Esophagus muscularis mucosa (tissue), 4 donors: ENCODE data around the gene SUFU. TPM values are rescaled to one million over a fixed set of nuclear protein-coding genes. Genes with fewer than 3 reads are reported as not detected.

Experiments
- DNase-seq: peaks from one replicate; pipeline ENCODE4 v3.0.0-alpha.2; 2017; ENCODE audit errors: extremely low spot score
- H3K27ac ChIP-seq, 4 donors: fragments of 200-600 bp; sonication (generic); replicated peaks in 1 of 4; 1 replicate in 3 of 4; 2 replicates in 1 of 4; pipeline ENCODE4 v1.5.1; 2016 to 2019; ENCODE audit warnings: mild to moderate bottlenecking in 1 of 4
- H3K27me3 ChIP-seq, 4 donors: fragments of 200-600 bp; sonication (generic); one replicate each; pipeline versions ENCODE4 v1.5.1 to v1.6.0; 2016 to 2019
- H3K36me3 ChIP-seq, 4 donors: fragments of 200-600 bp; sonication (generic); one replicate each; pipeline ENCODE4 v1.5.1; 2016 to 2019
- H3K4me1 ChIP-seq, 4 donors: fragments of 200-600 bp; sonication (generic); one replicate each; pipeline ENCODE4 v1.5.1; 2016 to 2019
- H3K4me3 ChIP-seq, 4 donors: fragments of 200-600 bp; sonication (generic); 1 replicate in 2 of 4; 2 replicates in 2 of 4; pipeline ENCODE4 v1.5.1; 2016 to 2019; ENCODE audit warnings: mild to moderate bottlenecking in 4 of 4, moderate library complexity in 1 of 4
- H3K9me3 ChIP-seq, 4 donors: fragments of 200-600 bp; sonication (generic); 1 replicate in 3 of 4; 2 replicates in 1 of 4; pipeline ENCODE4 v1.5.1; 2016 to 2019
- CTCF ChIP-seq, 3 experiments: fragments of 200-600 bp in 2 of 3; fragments of 450-650 bp in 1 of 3; sonication (generic) in 2 of 3; IDR thresholded peaks; one replicate each; pipeline ENCODE4 v1.5.1; 2017 to 2019; ENCODE audit warnings: antibody characterized with exemption in 3 of 3, mild to moderate bottlenecking in 2 of 3, moderate library complexity in 1 of 3
- EP300 ChIP-seq: sonication (generic); formaldehyde crosslinking; IDR thresholded peaks from one replicate; pipeline ENCODE4 v1.6.1; 2017; ENCODE audit warnings: antibody characterized with exemption
- POLR2A ChIP-seq: fragments of 450-650 bp; IDR thresholded peaks from one replicate; pipeline ENCODE4 v1.6.1; 2017; ENCODE audit warnings: antibody characterized with exemption, moderate library complexity, mild to moderate bottlenecking, low read depth
- POLR2AphosphoS5 ChIP-seq, 2 donors: sonication (generic); formaldehyde crosslinking; IDR thresholded peaks; one replicate each; pipeline ENCODE4 v1.6.1; 2017; ENCODE audit warnings: antibody characterized with exemption in 2 of 2
- WGBS: methylation state at CpG from one replicate; pipeline ENCODE4 v1.1.5; 2018; 5-methylcytosine and 5-hydroxymethylcytosine counted together
- intact Hi-C: fragments of 100-400 bp; cut with DNase I; formaldehyde crosslinking; loops from one replicate; pipeline ENCODE4 v1.15.1; 2023
- total RNA-seq, 4 donors: library from RNA; depleted of rRNA; stranded (reverse); fragments of >200 nt; gene quantifications; one replicate each; pipeline versions ENCODE4 v1.1.0 to v1.2.1, GENCODE V29; 2016

The SUFU gene
- total RNA-seq, 4 donors from 2014 or later, result 5.0 to 11.7 (median 10.1) TPM

GRCh38 chr10:102492344-102492939, 11.3 kb upstream of the SUFU start:
- H3K27ac ChIP-seq, result peak overlapping the region; percentile 69 to 78 (median 73)
- intact Hi-C loops, result loop anchor here (5.0 kb wide), 1 partner anchor 100 kb away; no protein-coding TSS in a partner anchor
- no peaks in the 10 kb centered on the region for H3K9me3 ChIP-seq
- peaks cover 23 to 48% (median 37%) of the 10 kb centered on the region in 4 donors for H3K36me3 ChIP-seq
- H3K27me3 ChIP-seq, result no peaks in the 10 kb centered on the region
- peak overlapping the region in 1 of 4 donors; percentile 1 for H3K4me3 ChIP-seq
- H3K4me1 ChIP-seq, result peaks cover 31 to 72% (median 69%) of the 10 kb centered on the region in 4 donors
- WGBS, result 86% methylated on average over 7 of the region's 7 CpGs
- no peak for DNase-seq
- TF ChIP-seq CTCF (IDR thresholded peaks at IDR 0.05) (no peak), EP300 (no peak), POLR2AphosphoS5 (IDR thresholded peaks at IDR 0.05) (no peak), POLR2A (no peak)

GRCh38 chr10:102492983-102493382, 10.8 kb upstream of the SUFU start:
- Histone ChIP-seq H3K36me3 (peaks cover 18 to 42% (median 32%) of the 10 kb centered on the region in 4 donors), H3K9me3 (no peaks in the 10 kb centered on the region), H3K4me3 (peak overlapping the region in 1 of 4 donors; percentile 13), H3K27me3 (no peaks in the 10 kb centered on the region), H3K27ac (peak overlapping the region; percentile 69 to 78 (median 75)), H3K4me1 (peaks cover 31 to 77% (median 74%) of the 10 kb centered on the region in 4 donors)
- WGBS, result 24% methylated on average over 2 of the region's 2 CpGs
- TF ChIP-seq CTCF (IDR thresholded peaks at IDR 0.05) (no peak), POLR2AphosphoS5 (IDR thresholded peaks at IDR 0.05) (peak; percentile 70 to 72), POLR2A (no peak)
- intact Hi-C loops, result loop anchor here (5.0 kb wide), 1 partner anchor 101 kb away; no protein-coding TSS in a partner anchor
- DNase-seq, result no peak

- DNase-seq, result no peak
- H3K4me1 ChIP-seq, result peaks cover 34 to 85% (median 82%) of the 10 kb centered on the region in 4 donors
- peaks cover 10 to 35% (median 24%) of the 10 kb centered on the region in 4 donors for H3K36me3 ChIP-seq
- no peaks in the 10 kb centered on the region for H3K9me3 ChIP-seq
- 76% methylated on average over 2 of the region's 2 CpGs for WGBS
- no peaks in the 10 kb centered on the region for H3K27me3 ChIP-seq
- intact Hi-C loops, result loop anchor here (5.0 kb wide), 1 partner anchor 101 kb away; no protein-coding TSS in a partner anchor
- H3K4me3 ChIP-seq, result peak overlapping the region in 1 of 4 donors; percentile 13
- TF ChIP-seq CTCF (IDR thresholded peaks at IDR 0.05) (no peak), POLR2AphosphoS5 (IDR thresholded peaks at IDR 0.05) (no peak), POLR2A (no peak), EP300 (no peak)
- peak overlapping the region; percentile 69 to 78 (median 75) for H3K27ac ChIP-seq
These were observed 10.0 kb upstream of the SUFU start for GRCh38 chr10:102493771-102494170.

GRCh38 chr10:102497545-102497944, 6.2 kb upstream of the SUFU start:
- Histone ChIP-seq H3K36me3 (peaks cover 0 to 10% (median 4%) of the 10 kb centered on the region in 4 donors), H3K4me3 (no peak overlapping the region), H3K4me1 (peaks cover 33 to 89% (median 87%) of the 10 kb centered on the region in 4 donors), H3K9me3 (no peaks in the 10 kb centered on the region), H3K27ac (peak overlapping the region in 3 of 4 donors; percentile 8 to 98 (median 96)), H3K27me3 (no peaks in the 10 kb centered on the region)
- TF ChIP-seq POLR2A (no peak), CTCF (IDR thresholded peaks at IDR 0.05) (no peak), EP300 (no peak), POLR2AphosphoS5 (IDR thresholded peaks at IDR 0.05) (no peak)
- WGBS, result 96% methylated on average over 1 of the region's 1 CpG
- intact Hi-C loops, result no loop called here
- no peak for DNase-seq
